ENCODE results near the gene COL4A1.

GRCh38 chr13:110125157-110125556 lies 181.8 kb downstream of the COL4A1 start:
- TF ChIP-seq ZNF274 (IDR thresholded peaks at IDR 0.05; ENCODE audit: low read depth, low read length) (no peak), YY1 (IDR thresholded peaks at IDR 0.05; ENCODE audit: insufficient read depth, insufficient read length) (no peak), SUZ12 (IDR thresholded peaks at IDR 0.05; ENCODE audit: extremely low read depth, insufficient read depth, insufficient read length) (no peak)
